ENCODE results near the gene RAB36. TPM values are rescaled to one million over a fixed set of nuclear protein-coding genes. Genes with fewer than 3 reads are reported as not detected.

RAB36 gene
- polyA plus RNA-seq, 3 donors: 0.37 to 0.78 (median 0.49) TPM

DNA sequence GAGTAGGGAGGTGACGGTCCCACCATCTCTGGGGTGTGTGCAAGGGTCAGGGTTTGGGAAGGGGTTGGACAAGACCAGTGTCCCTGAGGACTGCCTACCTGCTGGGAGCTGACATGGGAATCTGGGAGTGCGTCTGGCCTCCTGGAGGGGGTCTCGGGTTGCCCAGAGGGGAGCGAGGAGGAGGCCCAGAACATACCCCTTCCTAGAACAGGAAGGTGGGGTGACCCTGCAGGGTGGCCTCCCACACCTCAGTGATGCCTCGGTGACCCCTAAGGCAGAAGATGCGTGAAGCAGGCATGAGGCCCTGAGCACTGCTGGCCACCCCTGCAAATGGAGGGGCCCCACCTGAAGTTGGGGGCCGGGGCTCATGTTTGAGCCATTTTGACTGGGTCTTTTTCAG, 29.9 kb upstream of the RAB36 start:
- Mint-ChIP-seq H3K36me3 (no peaks in the 10 kb centered on the region), H3K9me3 (no peaks in the 10 kb centered on the region), H3K27me3 (ENCODE audit: low read depth in 3 of 3) (peaks cover 0 to 4% (median 3%) of the 10 kb centered on the region in 3 donors), H3K4me3 (no peak overlapping the region), H3K27ac (no peak overlapping the region), H3K4me1 (no peaks in the 10 kb centered on the region)
- Histone ChIP-seq H3K27ac (ENCODE audit: low read depth in 1 of 2, low read length in 2 of 2) (no peak overlapping the region), H2AFZ (ENCODE audit: insufficient read depth, low read depth, low read length, poor library complexity, severe bottlenecking) (no peak overlapping the region), H3K4me1 (ENCODE audit: control insufficient read depth in 1 of 2, insufficient read depth in 2 of 2, low read length in 2 of 2) (no peaks in the 10 kb centered on the region), H3K9me3 (replicated peaks in 1 of 2; ENCODE audit: control insufficient read depth in 1 of 2, insufficient read depth in 1 of 2, low read length in 2 of 2) (no peaks in the 10 kb centered on the region), H3K4me3 (replicated peaks in 1 of 3; ENCODE audit: low read depth in 2 of 3, low read length in 3 of 3) (no peak overlapping the region), H3K27me3 (ENCODE audit: control insufficient read depth in 2 of 2, insufficient read depth in 2 of 2, low read length in 2 of 2) (no peaks in the 10 kb centered on the region), H3K79me2 (ENCODE audit: insufficient read depth, low read length) (no peaks in the 10 kb centered on the region), H3K36me3 (replicated peaks in 1 of 2; ENCODE audit: control insufficient read depth in 1 of 2, insufficient read depth in 2 of 2, low read length in 2 of 2) (no peaks in the 10 kb centered on the region), H4K20me1 (ENCODE audit: insufficient read depth, low read length) (no peaks in the 10 kb centered on the region), H3K4me2 (replicated peaks; ENCODE audit: extremely low read depth, low read length, poor library complexity, severe bottlenecking) (no peak overlapping the region), H3K9ac (ENCODE audit: insufficient read depth, low read length, poor library complexity, severe bottlenecking) (no peak overlapping the region)
- no peak for DNase-seq
- TF ChIP-seq, protein P1, sequence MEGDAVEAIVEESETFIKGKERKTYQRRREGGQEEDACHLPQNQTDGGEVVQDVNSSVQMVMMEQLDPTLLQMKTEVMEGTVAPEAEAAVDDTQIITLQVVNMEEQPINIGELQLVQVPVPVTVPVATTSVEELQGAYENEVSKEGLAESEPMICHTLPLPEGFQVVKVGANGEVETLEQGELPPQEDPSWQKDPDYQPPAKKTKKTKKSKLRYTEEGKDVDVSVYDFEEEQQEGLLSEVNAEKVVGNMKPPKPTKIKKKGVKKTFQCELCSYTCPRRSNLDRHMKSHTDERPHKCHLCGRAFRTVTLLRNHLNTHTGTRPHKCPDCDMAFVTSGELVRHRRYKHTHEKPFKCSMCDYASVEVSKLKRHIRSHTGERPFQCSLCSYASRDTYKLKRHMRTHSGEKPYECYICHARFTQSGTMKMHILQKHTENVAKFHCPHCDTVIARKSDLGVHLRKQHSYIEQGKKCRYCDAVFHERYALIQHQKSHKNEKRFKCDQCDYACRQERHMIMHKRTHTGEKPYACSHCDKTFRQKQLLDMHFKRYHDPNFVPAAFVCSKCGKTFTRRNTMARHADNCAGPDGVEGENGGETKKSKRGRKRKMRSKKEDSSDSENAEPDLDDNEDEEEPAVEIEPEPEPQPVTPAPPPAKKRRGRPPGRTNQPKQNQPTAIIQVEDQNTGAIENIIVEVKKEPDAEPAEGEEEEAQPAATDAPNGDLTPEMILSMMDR (IDR thresholded peaks at IDR 0.05): no peak
- 91% methylated on average over 6 of the region's 7 CpGs for WGBS (ENCODE audit: insufficient coverage)
- intact Hi-C loops (cut with micrococcal nuclease): no loop called here

- Histone ChIP-seq H3K27ac (ENCODE audit: low read depth in 1 of 2, low read length in 2 of 2) (no peak overlapping the region), H3K27me3 (ENCODE audit: control insufficient read depth in 2 of 2, insufficient read depth in 2 of 2, low read length in 2 of 2) (no peaks in the 10 kb centered on the region), H3K36me3 (replicated peaks in 1 of 2; ENCODE audit: control insufficient read depth in 1 of 2, insufficient read depth in 2 of 2, low read length in 2 of 2) (no peaks in the 10 kb centered on the region), H2AFZ (ENCODE audit: insufficient read depth, low read depth, low read length, poor library complexity, severe bottlenecking) (no peak overlapping the region), H3K79me2 (ENCODE audit: insufficient read depth, low read length) (no peaks in the 10 kb centered on the region), H3K4me1 (ENCODE audit: control insufficient read depth in 1 of 2, insufficient read depth in 2 of 2, low read length in 2 of 2) (no peaks in the 10 kb centered on the region), H3K9me3 (replicated peaks in 1 of 2; ENCODE audit: control insufficient read depth in 1 of 2, insufficient read depth in 1 of 2, low read length in 2 of 2) (no peaks in the 10 kb centered on the region), H3K4me3 (replicated peaks in 1 of 3; ENCODE audit: low read depth in 2 of 3, low read length in 3 of 3) (no peak overlapping the region), H3K9ac (ENCODE audit: insufficient read depth, low read length, poor library complexity, severe bottlenecking) (no peak overlapping the region), H3K4me2 (replicated peaks; ENCODE audit: extremely low read depth, low read length, poor library complexity, severe bottlenecking) (no peak overlapping the region), H4K20me1 (ENCODE audit: insufficient read depth, low read length) (no peaks in the 10 kb centered on the region)
- Mint-ChIP-seq H3K27me3 (ENCODE audit: low read depth in 3 of 3) (peaks cover 0 to 4% (median 3%) of the 10 kb centered on the region in 3 donors), H3K27ac (no peak overlapping the region), H3K9me3 (peaks cover 0 to under 1% (median 0%) of the 10 kb centered on the region in 7 donors), H3K4me3 (no peak overlapping the region), H3K4me1 (no peaks in the 10 kb centered on the region), H3K36me3 (no peaks in the 10 kb centered on the region)
- intact Hi-C loops (cut with micrococcal nuclease): no loop called here
- TF ChIP-seq, protein P1 (IDR thresholded peaks at IDR 0.05): no peak
- DNase-seq: no peak
- 87% methylated on average over 18 of the region's 18 CpGs for WGBS (ENCODE audit: insufficient coverage)
Observed at GRCh38 chr22:23115825-23116494, 29.3 kb upstream of the RAB36 start.
